SK-N-SH (cell line): ENCODE results near the gene MFN1. TPM values are rescaled to one million over a fixed set of nuclear protein-coding genes. Genes with fewer than 3 reads are reported as not detected.

Source experiments
- CTCF ChIA-PET: fragments of 300-600, 350-600 bp; formaldehyde crosslinking; extraction: SDS; loops from one replicate; lab custom pipeline; 2021; lab: Yijun Ruan, JAX
- POLR2A ChIA-PET: fragments of 350-600 bp; sonication (Branson Sonifier 250); formaldehyde crosslinking; extraction: SDS; loops from one replicate; lab custom pipeline; 2020; ENCODE audit warnings: antibody characterized with exemption, inconsistent platforms; lab: Yijun Ruan, JAX
- DNase-seq: peaks from one replicate; pipeline ENCODE4 v3.0.0; 2012
- H2AFZ ChIP-seq: fragments of 200-600 bp; sonication (generic); 2 replicates; pipeline ENCODE4 v1.8.1; 2016; ENCODE audit warnings: antibody characterized with exemption, mild to moderate bottlenecking, low read depth
- H3F3A ChIP-seq: fragments of 200-600 bp; sonication (generic); replicated peaks from 2 replicates; pipeline ENCODE3; 2016; ENCODE audit warnings: antibody characterized with exemption, mild to moderate bottlenecking; ENCODE audit not compliant: insufficient read depth
- H3K27ac ChIP-seq, 2 experiments: fragments of 200-500 bp in 1 of 2; fragments of 200-600 bp in 1 of 2; sonication (Bioruptor generic) in 1 of 2; sonication (generic), shearing (Covaris generic) in 1 of 2; 2 replicates each; pipeline versions ENCODE4 v1.5.1 to v1.6.1; 2014 to 2016; ENCODE audit warnings: low read depth in 2 of 2, inconsistent platforms in 1 of 2, low read length in 1 of 2, mild to moderate bottlenecking in 1 of 2, mixed read lengths in 1 of 2
- H3K27me3 ChIP-seq: fragments of 200-600 bp; sonication (generic), shearing (Covaris generic); 2 replicates; pipeline ENCODE4 v1.6.1; 2016; ENCODE audit warnings: mixed run types; ENCODE audit not compliant: insufficient read depth
- H3K36me3 ChIP-seq, 2 experiments: fragments of 200-500 bp in 1 of 2; fragments of 200-600 bp in 1 of 2; sonication (Bioruptor generic) in 1 of 2; sonication (generic) in 1 of 2; replicated peaks in 1 of 2; 2 replicates each; pipeline versions ENCODE3 to v1.5.1; 2014 to 2016; ENCODE audit warnings: low read length in 1 of 2, mild to moderate bottlenecking in 1 of 2; ENCODE audit not compliant: insufficient read depth in 2 of 2, control insufficient read depth in 1 of 2
- H3K4me1 ChIP-seq, 2 experiments: fragments of 200-500 bp in 1 of 2; fragments of 200-600 bp in 1 of 2; sonication (Bioruptor generic) in 1 of 2; sonication (generic), shearing (Covaris generic) in 1 of 2; 2 replicates each; pipeline versions ENCODE4 v1.5.1 to v1.6.1; 2014 to 2016; ENCODE audit warnings: low read depth in 1 of 2, low read length in 1 of 2, mixed run types in 1 of 2; ENCODE audit not compliant: insufficient read depth in 2 of 2, control insufficient read depth in 1 of 2
- H3K4me2 ChIP-seq: fragments of 200-600 bp; sonication (generic), shearing (Covaris generic); 2 replicates; pipeline ENCODE4 v1.6.1; 2017; ENCODE audit warnings: mixed run types
- H3K4me3 ChIP-seq, 2 experiments: fragments of 200-500 bp in 1 of 2; fragments of 200-600 bp in 1 of 2; sonication (Bioruptor generic) in 1 of 2; sonication (generic), shearing (Covaris generic) in 1 of 2; 2 replicates each; pipeline versions ENCODE4 v1.5.1 to v1.8.1; 2014 to 2016; ENCODE audit warnings: low read depth in 2 of 2, inconsistent platforms in 1 of 2, low read length in 1 of 2, mild to moderate bottlenecking in 1 of 2, mixed read lengths in 1 of 2, moderate library complexity in 1 of 2
- H3K79me2 ChIP-seq: fragments of 200-600 bp; sonication (generic); 2 replicates; pipeline ENCODE4 v1.8.1; 2017; ENCODE audit warnings: mild to moderate bottlenecking; ENCODE audit not compliant: insufficient read depth
- H3K9ac ChIP-seq: fragments of 200-600 bp; sonication (generic); 2 replicates; pipeline ENCODE4 v1.6.1; 2017; ENCODE audit warnings: mixed run types
- H3K9me2 ChIP-seq: fragments of 200-600 bp; sonication (generic); 2 replicates; pipeline ENCODE4 v1.6.1; 2017; ENCODE audit warnings: mixed run types
- H3K9me3 ChIP-seq: fragments of 200-600 bp; sonication (generic); 2 replicates; pipeline ENCODE4 v1.6.1; 2017; ENCODE audit warnings: mixed run types, mild to moderate bottlenecking, moderate library complexity
- H4K20me1 ChIP-seq: fragments of 200-600 bp; sonication (generic); 2 replicates; pipeline ENCODE4 v1.6.1; 2017; ENCODE audit warnings: mild to moderate bottlenecking, mixed run types; ENCODE audit not compliant: insufficient read depth
- CHD2 ChIP-seq: fragments of 150-350 bp; IDR thresholded peaks from 2 replicates; pipeline ENCODE4 v1.6.1; 2018; ENCODE audit warnings: low read length; ENCODE audit not compliant: partially characterized antibody
- EP300 ChIP-seq, 2 experiments: IDR thresholded peaks; 2 replicates each; pipeline versions ENCODE4 v1.4.0 to v1.6.1; 2012; ENCODE audit warnings: borderline replicate concordance in 1 of 2, low read depth in 1 of 2, low read length in 1 of 2
- EZH2phosphoT487 ChIP-seq: fragments of 200-600 bp; sonication (generic); IDR thresholded peaks from 2 replicates; pipeline ENCODE4 v1.6.1; 2017; ENCODE audit warnings: low read depth, mixed run types, mild to moderate bottlenecking, antibody characterized with exemption, moderate library complexity, borderline replicate concordance
- GABPA ChIP-seq: IDR thresholded peaks from 2 replicates; pipeline ENCODE4 v1.4.0; 2012; ENCODE audit warnings: low read depth, mild to moderate bottlenecking
- JUND ChIP-seq: IDR thresholded peaks from 2 replicates; pipeline ENCODE4 v1.4.0; 2012
- MXI1 ChIP-seq: IDR thresholded peaks from 2 replicates; pipeline ENCODE4 v1.6.1; 2012; ENCODE audit warnings: mild to moderate bottlenecking, low read depth, low read length, improper control_type of control experiment
- RCOR1 ChIP-seq: fragments of 150-350 bp; IDR thresholded peaks from 2 replicates; pipeline ENCODE4 v1.6.1; 2017; ENCODE audit warnings: antibody characterized with exemption, low read length
- RXRA ChIP-seq: IDR thresholded peaks from 2 replicates; pipeline ENCODE4 v1.4.0; 2012; ENCODE audit warnings: low read depth, mild to moderate bottlenecking, borderline replicate concordance
- SIN3A ChIP-seq: IDR thresholded peaks from 2 replicates; pipeline ENCODE4 v1.6.1; 2012; ENCODE audit warnings: low read depth, mild to moderate bottlenecking, low read length, moderate library complexity, borderline replicate concordance
- TEAD4 ChIP-seq: IDR thresholded peaks from 2 replicates; pipeline ENCODE4 v1.4.0; 2012; ENCODE audit warnings: mild to moderate bottlenecking, borderline replicate concordance; ENCODE audit not compliant: insufficient read depth
- USF2 ChIP-seq: fragments of 150-350 bp; IDR thresholded peaks from 2 replicates; pipeline ENCODE4 v1.6.1; 2017; ENCODE audit warnings: antibody characterized with exemption, low read length, low read depth, borderline replicate concordance
- WGBS: methylation state at CpG from one replicate; pipeline ENCODE4 v1.1.6; 2017; ENCODE audit warnings: low lambda C conversion rate; 5-methylcytosine and 5-hydroxymethylcytosine counted together
- polyA plus RNA-seq, 3 experiments: library from polyadenylated mRNA; depleted of rRNA; stranded (reverse); fragments of >200 nt; gene quantifications; 2 replicates each; pipeline ENCODE4 v1.2.3, GENCODE V29; 2012

MFN1 gene
- polyA plus RNA-seq, 1 of the 3 experiments (the other 2 are of a cell fraction): 15.7 TPM

DNA sequence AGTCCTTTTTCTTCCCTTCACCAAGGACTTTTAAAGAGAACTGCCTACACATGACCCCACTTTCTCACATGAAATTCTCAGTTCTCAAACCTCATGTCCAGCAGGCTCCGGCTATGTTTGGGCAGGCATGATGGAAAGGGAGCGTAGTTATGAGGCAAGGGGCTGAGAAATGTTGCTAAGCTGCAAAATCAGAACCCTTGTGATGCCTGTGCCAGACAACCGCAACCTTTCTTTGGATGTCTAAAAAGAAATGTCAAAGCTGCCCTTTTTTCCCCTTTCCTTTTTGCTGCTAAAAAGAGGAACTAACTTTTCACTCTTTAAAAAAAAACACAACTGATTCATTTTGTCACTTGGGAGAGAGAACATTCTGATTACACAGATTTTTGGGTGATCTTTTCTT, 84.5 kb downstream of the MFN1 start:
- ChIA-PET CTCF (interaction anchor here (0.9 to 1.0 kb wide), 2 partner anchors 11 to 20 kb away, joined by 3 to 5 read pairs; partner anchors contain the start of gene GNB4), POLR2A (no interaction called here)
- H3K4me3 ChIP-seq: no peak overlapping the region
- H3K9ac ChIP-seq: no peak overlapping the region
- DNase-seq: no peak
- H2AFZ ChIP-seq: no peak overlapping the region
- no peaks in the 10 kb centered on the region; a peak in 1 of 4 replicates for H3K4me1 ChIP-seq
- peaks cover 3% of the 10 kb centered on the region for H3F3A ChIP-seq
- peaks cover 0 to 4% of the 10 kb centered on the region in 2 experiments for H3K36me3 ChIP-seq
- WGBS: 96% methylated on average over 3 of the region's 3 CpGs
- peaks cover 18% of the 10 kb centered on the region; the same call in 1 of the 2 replicates for H4K20me1 ChIP-seq
- H3K27me3 ChIP-seq: no peaks in the 10 kb centered on the region
- H3K4me2 ChIP-seq: no peak overlapping the region
- no peaks in the 10 kb centered on the region for H3K9me2 ChIP-seq
- H3K79me2 ChIP-seq: peaks cover 95% of the 10 kb centered on the region
- H3K27ac ChIP-seq: no peak overlapping the region
- H3K9me3 ChIP-seq: no peaks in the 10 kb centered on the region
- TF ChIP-seq SIN3A (no peak), CHD2 (no peak), TEAD4 (no peak), MXI1 (no peak), RXRA (no peak), USF2 (no peak)

DNA sequence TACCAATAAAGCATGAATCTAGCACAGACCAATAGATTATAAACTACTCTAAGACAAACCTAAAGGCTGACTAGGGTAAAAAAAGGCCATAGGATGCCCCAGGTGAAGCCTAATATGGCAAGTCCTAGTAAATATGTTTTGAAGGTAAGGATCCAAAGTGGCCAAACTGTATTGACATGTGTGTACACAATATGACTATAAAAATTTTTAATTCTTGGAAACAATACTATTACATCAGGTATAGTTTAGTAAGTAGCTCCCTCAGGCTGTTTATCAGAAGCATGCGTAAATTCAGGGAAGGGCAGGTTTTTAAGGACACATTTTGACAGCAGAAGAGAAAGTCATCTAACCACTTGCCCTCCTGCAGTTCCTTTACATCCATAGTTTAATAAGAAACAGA, 84.9 kb downstream of the MFN1 start:
- H2AFZ ChIP-seq: no peak overlapping the region
- H3K9ac ChIP-seq: no peak overlapping the region
- peaks cover 0 to 4% of the 10 kb centered on the region in 2 experiments for H3K36me3 ChIP-seq
- H3K9me3 ChIP-seq: no peaks in the 10 kb centered on the region
- no peak overlapping the region for H3K4me2 ChIP-seq
- no peak for DNase-seq
- peaks cover 95% of the 10 kb centered on the region for H3K79me2 ChIP-seq
- no peak overlapping the region for H3K27ac ChIP-seq
- 94% methylated on average over 1 of the region's 1 CpG for WGBS
- CTCF ChIA-PET: interaction anchor here (1.0 kb wide), 1 partner anchor 11 kb away, joined by 3 read pairs; no protein-coding TSS in a partner anchor
- H3K4me3 ChIP-seq: no peak overlapping the region
- peaks cover 18% of the 10 kb centered on the region; the same call in 1 of the 2 replicates for H4K20me1 ChIP-seq
- H3K4me1 ChIP-seq: no peaks in the 10 kb centered on the region; a peak in 1 of 4 replicates
- no peaks in the 10 kb centered on the region for H3K9me2 ChIP-seq
- H3K27me3 ChIP-seq: no peaks in the 10 kb centered on the region
- TF ChIP-seq EP300 (IDR thresholded peaks at IDR 0.05; ENCODE audit: borderline replicate concordance in 1 of 2, low read depth in 1 of 2, low read length in 1 of 2) (no peak), TEAD4 (no peak), EZH2phosphoT487 (no peak), RCOR1 (no peak), JUND (no peak), GABPA (no peak), MXI1 (no peak)
- peaks cover 3% of the 10 kb centered on the region for H3F3A ChIP-seq
- POLR2A ChIA-PET: no interaction called here
